AG09309 (cell line): ENCODE results near the gene ZNF100.
"Not testable (repeated sequence)": the region's sequence is repeated elsewhere in the genome, so short reads cannot be mapped to it uniquely, and the experiment has no call there.

Experiments
- DNase-seq: peaks from one replicate; pipeline ENCODE4 v3.0.0-alpha.2; 2010; ENCODE audit warnings: low read depth
- H3K4me3 ChIP-seq: 2 replicates; pipeline ENCODE4 v1.5.1; 2011; ENCODE audit warnings: mild to moderate bottlenecking, low read depth, low read length, moderate library complexity; ENCODE audit not compliant: control insufficient read depth
- CTCF ChIP-seq: IDR thresholded peaks from 2 replicates; pipeline ENCODE4 v1.5.1; 2011; ENCODE audit warnings: mild to moderate bottlenecking, low read depth, low read length, inconsistent platforms; ENCODE audit not compliant: insufficient read depth, control insufficient read depth; ENCODE audit errors: missing control alignments

The ZNF100 gene

GRCh38 chr19:21713761-21714160, 53.6 kb downstream of the ZNF100 start:
- DNase-seq = no peak
- TF ChIP-seq CTCF = no peak
- no peak overlapping the region for H3K4me3 ChIP-seq

- DNase-seq = no peak
- H3K4me3 ChIP-seq = no peak overlapping the region
- TF ChIP-seq CTCF = no peak
Measured at GRCh38 chr19:21709464-21709863, 57.9 kb downstream of the ZNF100 start.

GRCh38 chr19:21707878-21708277, 59.5 kb downstream of the ZNF100 start:
- DNase-seq, H3K4me3 ChIP-seq: not testable (repeated sequence)

- no peak for DNase-seq
- TF ChIP-seq CTCF = no peak
- no peak overlapping the region for H3K4me3 ChIP-seq
Measured at GRCh38 chr19:21707065-21707464, 60.3 kb downstream of the ZNF100 start.

- no peak for TF ChIP-seq CTCF
- no peak overlapping the region for H3K4me3 ChIP-seq
- no peak for DNase-seq
Measured at GRCh38 chr19:21705393-21705792, 62.0 kb downstream of the ZNF100 start.

- no peak for DNase-seq
- H3K4me3 ChIP-seq = no peak overlapping the region
- TF ChIP-seq CTCF = no peak
Measured at GRCh38 chr19:21704320-21704719, 63.1 kb downstream of the ZNF100 start.

- H3K4me3 ChIP-seq = no peak overlapping the region
- no peak for DNase-seq
- no peak for TF ChIP-seq CTCF
Measured at GRCh38 chr19:21699197-21699596, 68.2 kb downstream of the ZNF100 start.

GRCh38 chr19:21698215-21698614, 69.2 kb downstream of the ZNF100 start:
- no peak overlapping the region for H3K4me3 ChIP-seq
- DNase-seq = peak; percentile 3
- peak; percentile 45 for TF ChIP-seq CTCF
